HG03097 (cell line): ENCODE data around the gene SPATA18.
"Not testable (repeated sequence)": the region's sequence is repeated elsewhere in the genome, so short reads cannot be mapped to it uniquely, and the experiment has no call there.

ENCODE experiments used
- ATAC-seq: cut with Tn5 transposase; IDR thresholded peaks from one replicate; pipeline ENCODE4 v1.9.1; 2021; ENCODE audit not compliant: unreplicated experiment, low FRiP score

SPATA18 gene

GRCh38 chr4:52105276-52105675 lies 54.2 kb downstream of the SPATA18 start:
- no peak for ATAC-seq

- no peak for ATAC-seq
Observed at GRCh38 chr4:52106191-52106590, 55.1 kb downstream of the SPATA18 start.

GRCh38 chr4:52106660-52107059 lies 55.6 kb downstream of the SPATA18 start:
- no peak for ATAC-seq

GRCh38 chr4:52107336-52107735 lies 56.2 kb downstream of the SPATA18 start:
- no peak for ATAC-seq

- no peak for ATAC-seq
Observed at GRCh38 chr4:52107745-52108144, 56.6 kb downstream of the SPATA18 start.

- ATAC-seq: no peak
Observed at GRCh38 chr4:52110171-52110570, 59.1 kb downstream of the SPATA18 start.

GRCh38 chr4:52111995-52112394 lies 60.9 kb downstream of the SPATA18 start:
- no peak for ATAC-seq

GRCh38 chr4:52112411-52112810 lies 61.3 kb downstream of the SPATA18 start:
- no peak for ATAC-seq

GRCh38 chr4:52116641-52117040 lies 65.5 kb downstream of the SPATA18 start:
- no peak for ATAC-seq

- ATAC-seq: no peak
Observed at GRCh38 chr4:52126226-52126625, 75.1 kb downstream of the SPATA18 start.

GRCh38 chr4:52126966-52127365 lies 75.9 kb downstream of the SPATA18 start:
- no peak for ATAC-seq

GRCh38 chr4:52135171-52135570 lies 84.1 kb downstream of the SPATA18 start:
- no peak for ATAC-seq

GRCh38 chr4:52137152-52137551 lies 86.0 kb downstream of the SPATA18 start:
- ATAC-seq: not testable (repeated sequence)

- no peak for ATAC-seq
Observed at GRCh38 chr4:52142816-52143215, 91.7 kb downstream of the SPATA18 start.

- no peak for ATAC-seq
Observed at GRCh38 chr4:52143815-52144214, 92.7 kb downstream of the SPATA18 start.

GRCh38 chr4:52144372-52144771 lies 93.3 kb downstream of the SPATA18 start:
- ATAC-seq: no peak
